A549 treated with CORT108297 at 1 μM for 4 hours (cell line): ENCODE measurements around the gene CBX1. TPM values are rescaled to one million over a fixed set of nuclear protein-coding genes. Genes with fewer than 3 reads are reported as not detected.

Experiments used
- total RNA-seq: library from RNA; stranded (reverse); fragments of 200-300 nt; extraction: Qiagen RNA extraction; gene quantifications from 5 replicates; pipeline ENCODE4 v1.2.3, GENCODE V29; 2022

Gene CBX1
- total RNA-seq, result 79.8 to 120 TPM (median 87.3 TPM) in 5 replicates

GRCh38 chr17:48101012-48101720 is at the start of gene CBX1:
TSS of gene CBX1 (minus strand) at chr17:48101478. CDS start at chr17:48077004, 24,474 bp downstream.

GRCh38 chr17:48107137-48108055 is 6.1 kb upstream of the CBX1 start, which contains the start of gene SNX11:
TSS of gene SNX11 (plus strand) at chr17:48107766. CDS start at chr17:48112044, 4,278 bp downstream.

GRCh38 chr17:48047741-48048383 is 53.4 kb downstream of the CBX1 start, which contains the start of gene NFE2L1:
TSS of gene NFE2L1 (plus strand) at chr17:48048359. CDS start at chr17:48051119, 2,760 bp downstream.

GRCh38 chr17:48037036-48037837 is 64.0 kb downstream of the CBX1 start, which contains the start of gene COPZ2:
TSS of gene COPZ2 (minus strand) at chr17:48037797. CDS start at chr17:48037777, 20 bp downstream.

Other genes starting within 250 kb of the CBX1 start
- 14.9 to 20.1 TPM (median 17.4 TPM) in 5 replicates for gene SP2, start 205.2 kb downstream of the CBX1 start, total RNA-seq
- gene PNPO, start 159.9 kb downstream of the CBX1 start, total RNA-seq, result 20.0 to 24.1 TPM (median 20.7 TPM) in 5 replicates
- 0.39 to 0.75 TPM (median 0.54 TPM) in 5 replicates for gene PRR15L, start 143.6 kb downstream of the CBX1 start, total RNA-seq
- gene CDK5RAP3, start 130.4 kb downstream of the CBX1 start, total RNA-seq, result 101 to 121 TPM (median 105 TPM) in 5 replicates
- gene COPZ2, start 63.7 kb downstream of the CBX1 start, total RNA-seq, result 11.2 to 19.9 TPM (median 16.7 TPM) in 5 replicates
- 98.3 to 121 TPM (median 115 TPM) in 5 replicates for gene NFE2L1, start 53.1 kb downstream of the CBX1 start, total RNA-seq
- gene SNX11, start 6.3 kb upstream of the CBX1 start, total RNA-seq, result 26.5 to 28.8 TPM (median 28.0 TPM) in 5 replicates